GM12878 (cell line): ENCODE data around the gene SNX19. TPM values are rescaled to one million over a fixed set of nuclear protein-coding genes. Genes with fewer than 3 reads are reported as not detected.

Source experiments
- ATAC-seq: fragments of 200-7000 bp; cut with Tn5 transposase; 3 replicates; pipeline ENCODE4 v1.9.1; 2020; ENCODE audit warnings: mild to moderate bottlenecking, moderate library complexity
- BruUV-seq: library from RNA; stranded (reverse); fragments of 400-500 nt; replicated peaks from 2 replicates; lab custom pipeline; 2021; lab: Mats Ljungman, UMichigan
- CTCF ChIA-PET: fragments of 300-600 bp; sonication (Branson Sonifier 250); formaldehyde crosslinking; extraction: SDS; loops from one replicate; lab custom pipeline; 2021; ENCODE audit warnings: inconsistent platforms; lab: Yijun Ruan, JAX
- POLR2A ChIA-PET: fragments of 350-600 bp; formaldehyde crosslinking; extraction: SDS; loops from one replicate; lab custom pipeline; 2021; ENCODE audit warnings: inconsistent platforms; lab: Charles Lee
- RAD21 ChIA-PET: fragments of 300-600 bp; sonication (Branson Sonifier 250); formaldehyde crosslinking; loops from one replicate; lab custom pipeline; 2023; ENCODE audit warnings: antibody characterized with exemption; ENCODE audit not compliant: unreplicated experiment; lab: Charles Lee
- SMC1A ChIA-PET: fragments of 300-600 bp; sonication (Branson Sonifier 250); formaldehyde crosslinking; loops from one replicate; lab custom pipeline; 2023; ENCODE audit not compliant: unreplicated experiment, uncharacterized antibody; lab: Charles Lee
- DNase-seq: peaks from one replicate; pipeline ENCODE4 v3.0.0-alpha.2; 2011; ENCODE audit warnings: low read depth, low spot score
- FAIRE-seq: peaks from 3 replicates; lab custom pipeline; 2011; peaks lifted over from hg19 to GRCh38; lab: Jason Lieb, UNC
- H2AFZ ChIP-seq: 2 replicates; pipeline ENCODE4 v1.6.0; 2011; ENCODE audit warnings: low read depth, low read length, control low read depth; ENCODE audit not compliant: control insufficient read depth
- H3K27ac ChIP-seq: 2 replicates; pipeline ENCODE4 v1.5.1; 2011; ENCODE audit warnings: control low read depth; ENCODE audit not compliant: control insufficient read depth, insufficient read depth
- H3K27me3 ChIP-seq, 2 experiments: replicated peaks in 1 of 2; 2 replicates each; pipeline versions ENCODE4 v1.6.0 to v1.6.1; 2011; ENCODE audit warnings: low read length in 1 of 2; ENCODE audit not compliant: control insufficient read depth in 2 of 2, insufficient read depth in 2 of 2
- H3K36me3 ChIP-seq, 2 experiments: 2 replicates each; pipeline ENCODE4 v1.5.1; 2011; ENCODE audit warnings: low read length in 1 of 2; ENCODE audit not compliant: control insufficient read depth in 2 of 2, insufficient read depth in 2 of 2
- H3K4me1 ChIP-seq: 2 replicates; pipeline ENCODE4 v1.6.1; 2011; ENCODE audit warnings: mild to moderate bottlenecking, low read length, moderate library complexity, mixed read lengths; ENCODE audit not compliant: control insufficient read depth, insufficient read depth
- H3K4me2 ChIP-seq: 2 replicates; pipeline ENCODE4 v1.6.0; 2011; ENCODE audit warnings: control low read depth; ENCODE audit not compliant: control insufficient read depth, insufficient read depth
- H3K4me3 ChIP-seq: fragments of 200-600 bp; sonication (generic); 2 replicates; pipeline ENCODE4 v1.5.1; 2016
- H3K79me2 ChIP-seq: 2 replicates; pipeline ENCODE4 v1.6.0; 2011; ENCODE audit warnings: low read length; ENCODE audit not compliant: control insufficient read depth, insufficient read depth
- H3K9ac ChIP-seq: 2 replicates; pipeline ENCODE4 v1.8.0; 2011; ENCODE audit warnings: low read length, control low read depth, mixed read lengths; ENCODE audit not compliant: control insufficient read depth, insufficient read depth
- H3K9me3 ChIP-seq: replicated peaks from 3 replicates; pipeline ENCODE4 v1.5.1; 2011; ENCODE audit warnings: mild to moderate bottlenecking, low read length; ENCODE audit not compliant: control insufficient read depth, insufficient read depth
- H4K20me1 ChIP-seq: 2 replicates; pipeline ENCODE4 v1.6.0; 2011; ENCODE audit not compliant: control insufficient read depth, insufficient read depth
- EGR1 ChIP-seq, 2 experiments: IDR thresholded peaks; 1 replicate in 1 of 2; 2 replicates in 1 of 2; pipeline ENCODE4 v1.6.1; 2011 to 2012; ENCODE audit warnings: low read depth in 2 of 2, low read length in 2 of 2, borderline replicate concordance in 1 of 2, mild to moderate bottlenecking in 1 of 2, moderate library complexity in 1 of 2
- FOS ChIP-seq: IDR thresholded peaks from 3 replicates; pipeline ENCODE4 v1.6.1; 2011; ENCODE audit warnings: borderline replicate concordance; ENCODE audit not compliant: insufficient read length; ENCODE audit errors: extremely low read depth
- FOXK2 ChIP-seq: fragments of 450-650 bp; IDR thresholded peaks from 2 replicates; pipeline ENCODE4 v1.6.1; 2017; ENCODE audit warnings: mild to moderate bottlenecking, moderate library complexity
- HDAC6 ChIP-seq: fragments of 200-600 bp; sonication (generic); IDR thresholded peaks from one replicate; pipeline ENCODE4 v1.8.0; 2017; ENCODE audit warnings: antibody characterized with exemption; ENCODE audit not compliant: unreplicated experiment
- MYC ChIP-seq: IDR thresholded peaks from 2 replicates; pipeline ENCODE4 v1.6.1; 2011; ENCODE audit warnings: mild to moderate bottlenecking, low read length, moderate library complexity, inconsistent platforms; ENCODE audit not compliant: insufficient read depth, insufficient replicate concordance, insufficient read length, severe bottlenecking
- RAD51 ChIP-seq: fragments of 450-650 bp; IDR thresholded peaks from 2 replicates; pipeline ENCODE4 v1.6.1; 2016; ENCODE audit warnings: moderate library complexity, mild to moderate bottlenecking, inconsistent platforms
- REST ChIP-seq: IDR thresholded peaks from 2 replicates; pipeline ENCODE4 v1.6.1; 2012; ENCODE audit warnings: mild to moderate bottlenecking, low read depth, low read length
- TAF1 ChIP-seq: IDR thresholded peaks from 2 replicates; pipeline ENCODE4 v1.6.1; 2011; ENCODE audit warnings: mild to moderate bottlenecking, low read depth, low read length, borderline replicate concordance
- WRNIP1 ChIP-seq: IDR thresholded peaks from 2 replicates; pipeline ENCODE4 v1.6.1; 2011; ENCODE audit warnings: low read depth, low read length, improper control_type of control experiment, borderline replicate concordance
- YBX1 ChIP-seq: fragments of 450-650 bp; IDR thresholded peaks from 2 replicates; pipeline ENCODE4 v1.6.1; 2016; ENCODE audit warnings: antibody characterized with exemption
- ZNF24 ChIP-seq: fragments of 450-650 bp; IDR thresholded peaks from 2 replicates; pipeline ENCODE4 v1.6.1; 2017; ENCODE audit warnings: antibody characterized with exemption, mild to moderate bottlenecking
- ZNF384 ChIP-seq: IDR thresholded peaks from 2 replicates; pipeline ENCODE4 v1.6.1; 2012; ENCODE audit warnings: low read depth, mild to moderate bottlenecking, low read length, improper control_type of control experiment, borderline replicate concordance
- WGBS: methylation state at CpG from one replicate; pipeline ENCODE4 v1.1.6; 2016; ENCODE audit warnings: low lambda C conversion rate; ENCODE audit not compliant: insufficient replicate concordance, insufficient coverage; ENCODE audit errors: missing lambda C conversion rate; 5-methylcytosine and 5-hydroxymethylcytosine counted together
- in situ Hi-C: fragments of 300-500 bp; cut with MboI; formaldehyde crosslinking; loops from 9 replicates; pipeline ENCODE4 v1.14.3; 2018; ENCODE audit warnings: mixed read lengths
- intact Hi-C: fragments of 100-400 bp; cut with micrococcal nuclease; formaldehyde crosslinking; loops from one replicate; pipeline ENCODE4 v1.14.2; 2022; ENCODE audit not compliant: unreplicated experiment
- polyA plus RNA-seq, 11 experiments: library from polyadenylated mRNA; depleted of rRNA in 4 of 11; unstranded in 6 of 11; stranded (reverse) in 5 of 11; fragments of >200 nt; fragmentation: Nextera tagmentation in 4 of 11; fragmentation: Illumina TruSeq in 1 of 11; extraction: Ambion mirVana in 4 of 11; extraction: Trizol in 1 of 11; gene quantifications; 1 replicate in 1 of 11; 2 replicates in 10 of 11; pipeline versions ENCODE4 v1.2.1 to v1.2.3, GENCODE V29; 2011 to 2016; ENCODE audit warnings: inconsistent platforms in 2 of 11, missing spikeins in 2 of 11, low read depth in 1 of 11
- total RNA-seq, 4 experiments: library from RNA; depleted of rRNA in 3 of 4; stranded (reverse); fragments of >200 nt in 3 of 4; fragmentation: Illumina TruSeq in 1 of 4; extraction: Trizol in 1 of 4; gene quantifications; 2 replicates each; pipeline versions ENCODE4 v1.2.1 to v1.2.3, GENCODE V29; 2013 to 2021
- TF ChIP-seq, protein P1 (sequence below): IDR thresholded peaks from 2 replicates; pipeline ENCODE4 v1.6.1; 2012; ENCODE audit warnings: low read depth, low read length, improper control_type of control experiment

The SNX19 gene
- total and polyA plus RNA-seq, 10 of the 15 experiments (the other 5 are each of a cell fraction or from before 2014, with no cell fraction given) = 3.0 to 46.9 (median 30.4) TPM

GRCh38 chr11:130888790-130889189 is 27.5 kb downstream of the SNX19 start:
- no peak overlapping the region for H3K9ac ChIP-seq
- TF ChIP-seq, protein P1, sequence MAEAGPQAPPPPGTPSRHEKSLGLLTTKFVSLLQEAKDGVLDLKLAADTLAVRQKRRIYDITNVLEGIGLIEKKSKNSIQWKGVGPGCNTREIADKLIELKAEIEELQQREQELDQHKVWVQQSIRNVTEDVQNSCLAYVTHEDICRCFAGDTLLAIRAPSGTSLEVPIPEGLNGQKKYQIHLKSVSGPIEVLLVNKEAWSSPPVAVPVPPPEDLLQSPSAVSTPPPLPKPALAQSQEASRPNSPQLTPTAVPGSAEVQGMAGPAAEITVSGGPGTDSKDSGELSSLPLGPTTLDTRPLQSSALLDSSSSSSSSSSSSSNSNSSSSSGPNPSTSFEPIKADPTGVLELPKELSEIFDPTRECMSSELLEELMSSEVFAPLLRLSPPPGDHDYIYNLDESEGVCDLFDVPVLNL = no peak
- TF ChIP-seq WRNIP1 (no peak), FOS (no peak), ZNF24 (no peak)
- no peak overlapping the region for H3K4me3 ChIP-seq
- no peaks in the 10 kb centered on the region for H4K20me1 ChIP-seq
- ChIA-PET RAD21 (no interaction called here), SMC1A (interaction anchor here (1.2 kb wide), 1 partner anchor 27 kb away, joined by 3 read pairs; no protein-coding TSS in a partner anchor), CTCF (interaction anchor here (1.1 to 1.7 kb wide), 2 partner anchors 27 kb away, joined by 4 to 7 read pairs; partner anchors contain the start of gene SNX19), POLR2A (no interaction called here)
- no peaks in the 10 kb centered on the region for H3K79me2 ChIP-seq
- 96% methylated on average over 3 of the region's 3 CpGs for WGBS
- H3K27me3 ChIP-seq = no peaks in the 10 kb centered on the region
- ATAC-seq (no peak), DNase-seq (no peak), FAIRE-seq (no peak)
- intact Hi-C loops = no loop called here
- BruUV-seq = no TSS peak
- H2AFZ ChIP-seq = no peak overlapping the region
- no peak overlapping the region for H3K27ac ChIP-seq
- H3K4me1 ChIP-seq = no peaks in the 10 kb centered on the region
- H3K9me3 ChIP-seq = no peaks in the 10 kb centered on the region
- peaks cover 3 to 16% of the 10 kb centered on the region in 2 experiments; a peak in 2 of 4 replicates for H3K36me3 ChIP-seq
- H3K4me2 ChIP-seq = no peak overlapping the region
- in situ Hi-C loops = no loop called here

GRCh38 chr11:130886704-130887103 is 29.6 kb downstream of the SNX19 start:
- no peak overlapping the region for H3K4me3 ChIP-seq
- RAD21 ChIA-PET = no interaction called here
- H3K9me3 ChIP-seq = no peaks in the 10 kb centered on the region
- POLR2A ChIA-PET = no interaction called here
- H3K79me2 ChIP-seq = no peaks in the 10 kb centered on the region
- no TSS peak for BruUV-seq
- SMC1A ChIA-PET = no interaction called here
- H3K4me1 ChIP-seq = no peaks in the 10 kb centered on the region
- H3K27me3 ChIP-seq = no peaks in the 10 kb centered on the region
- H3K27ac ChIP-seq = no peak overlapping the region
- DNase-seq (no peak), ATAC-seq (no peak), FAIRE-seq (no peak)
- in situ Hi-C loops (no loop called here), intact Hi-C loops (no loop called here)
- no peak overlapping the region for H3K4me2 ChIP-seq
- WGBS = 93% methylated on average over 2 of the region's 2 CpGs
- CTCF ChIA-PET = interaction anchor here (1.7 kb wide), 1 partner anchor 24 kb away, joined by 6 read pairs; no protein-coding TSS in a partner anchor
- no peak overlapping the region for H2AFZ ChIP-seq
- no peak overlapping the region for H3K9ac ChIP-seq
- H4K20me1 ChIP-seq = no peaks in the 10 kb centered on the region
- peaks cover 2 to 12% of the 10 kb centered on the region in 2 experiments; a peak in 3 of 4 replicates for H3K36me3 ChIP-seq
- no peak for TF ChIP-seq EGR1 (IDR thresholded peaks at IDR 0.05; ENCODE audit: borderline replicate concordance in 1 of 2, low read depth in 2 of 2, low read length in 2 of 2)
- no peak for TF ChIP-seq HDAC6
- TF ChIP-seq YBX1 = no peak
- TF ChIP-seq FOXK2 = no peak
- TF ChIP-seq REST = no peak
- no peak for TF ChIP-seq ZNF384
- no peak for TF ChIP-seq TAF1
- no peak for TF ChIP-seq RAD51
- no peak for TF ChIP-seq MYC
